ENCODE measurements around the gene PAM16.
A peak's percentile ranks its signal among the peaks of the same experiment; 100 is the strongest.

PAM16 gene

DNA sequence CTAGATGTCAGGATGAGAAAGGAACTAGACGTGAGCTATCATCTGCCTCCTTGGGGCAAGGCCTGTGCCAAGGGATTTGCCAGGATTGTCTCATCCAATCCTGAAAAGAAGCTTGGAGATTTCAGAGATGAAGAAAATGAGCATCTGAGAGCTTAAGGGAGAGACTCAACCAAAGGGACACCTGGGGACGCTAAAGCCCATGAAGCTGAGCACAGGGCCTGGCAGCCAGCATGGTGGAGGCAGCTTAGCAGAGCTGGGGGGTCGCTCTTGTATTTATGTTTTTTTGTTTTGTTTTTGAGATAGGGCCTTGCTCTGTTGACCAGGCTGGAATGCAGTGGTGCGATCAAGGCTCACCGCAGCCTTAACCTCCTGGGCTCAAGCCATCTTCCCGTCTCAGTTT lies 53.6 kb downstream of the PAM16 start:
- H3K4me3 ChIP-seq (ENCODE audit: low read depth, low read length), result no peak overlapping the region
- peaks cover 4% of the 10 kb centered on the region; the same call in 1 of the 2 replicates for H3K4me1 ChIP-seq (ENCODE audit: control insufficient read depth, insufficient read depth, low read length)
- no peaks in the 10 kb centered on the region for H3K36me3 ChIP-seq (ENCODE audit: control insufficient read depth in 2 of 2, insufficient read depth in 1 of 2, low read length in 2 of 2)
- CTCF ChIA-PET, result interaction anchor here (0.5 to 5.7 kb wide), 4 partner anchors 8 to 362 kb away, joined by 3 to 35 read pairs (median 3); no protein-coding TSS in a partner anchor
- no peaks in the 10 kb centered on the region for H3K9me3 ChIP-seq (ENCODE audit: control insufficient read depth, insufficient read depth, low read depth, low read length)
- no peak for TF ChIP-seq ZNF677 (tag by site-specific recombination; IDR thresholded peaks at IDR 0.05)
- no peak for TF ChIP-seq ZNF174 (tag by site-specific recombination; IDR thresholded peaks at IDR 0.05)
- no peak for TF ChIP-seq OVOL3 (tag by site-specific recombination; IDR thresholded peaks at IDR 0.05)
- no peak for TF ChIP-seq ZNF266 (tag by site-specific recombination; IDR thresholded peaks at IDR 0.05; ENCODE audit: low read depth)
- POLR2A ChIA-PET, result interaction anchor here (0.6 to 1.5 kb wide), 4 partner anchors 19 to 121 kb away, joined by 3 to 4 read pairs (median 3); partner anchors contain the start of genes GLIS2 and PAM16
- no peak overlapping the region for H3K27ac ChIP-seq (ENCODE audit: extremely low read depth, low read depth, low read length)

DNA sequence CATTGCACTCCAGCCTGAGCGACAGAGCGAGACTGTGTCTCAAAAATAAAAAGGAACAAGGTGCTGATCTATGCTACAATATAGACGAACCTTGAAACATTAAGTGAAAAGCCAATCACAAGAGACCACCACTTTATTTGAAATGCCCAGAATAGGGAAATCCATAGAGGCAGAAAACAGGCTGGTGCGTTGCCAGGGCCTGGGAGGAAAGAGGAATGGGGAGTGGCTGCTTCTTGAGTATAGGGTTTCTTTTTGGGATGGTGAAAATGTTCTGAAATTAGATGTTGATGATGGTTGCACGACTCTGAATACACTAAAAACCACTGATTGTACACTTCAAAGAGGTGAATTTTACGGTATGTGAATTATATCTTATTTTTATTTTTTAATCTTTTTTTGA lies 55.5 kb downstream of the PAM16 start:
- Histone ChIP-seq H3K27ac (ENCODE audit: extremely low read depth, low read depth, low read length) (no peak overlapping the region), H3K36me3 (ENCODE audit: control insufficient read depth in 2 of 2, insufficient read depth in 1 of 2, low read length in 2 of 2) (no peaks in the 10 kb centered on the region), H3K4me3 (ENCODE audit: low read depth, low read length) (no peak overlapping the region), H3K4me1 (ENCODE audit: control insufficient read depth, insufficient read depth, low read length) (peaks cover 4% of the 10 kb centered on the region; the same call in 1 of the 2 replicates), H3K9me3 (ENCODE audit: control insufficient read depth, insufficient read depth, low read depth, low read length) (no peaks in the 10 kb centered on the region)
- TF ChIP-seq, protein P1, sequence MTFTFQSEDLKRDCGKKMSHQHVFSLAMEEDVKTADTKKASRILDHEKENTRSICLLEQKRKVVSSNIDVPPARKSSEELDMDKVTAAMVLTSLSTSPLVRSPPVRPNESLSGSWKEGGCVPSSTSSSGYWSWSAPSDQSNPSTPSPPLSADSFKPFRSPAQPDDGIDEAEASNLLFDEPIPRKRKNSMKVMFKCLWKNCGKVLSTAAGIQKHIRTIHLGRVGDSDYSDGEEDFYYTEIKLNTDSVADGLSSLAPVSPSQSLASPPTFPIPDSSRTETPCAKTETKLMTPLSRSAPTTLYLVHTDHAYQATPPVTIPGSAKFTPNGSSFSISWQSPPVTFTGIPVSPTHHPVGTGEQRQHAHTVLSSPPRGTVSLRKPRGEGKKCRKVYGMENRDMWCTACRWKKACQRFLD (tag by site-specific recombination; IDR thresholded peaks at IDR 0.05), result no peak
- no peak for TF ChIP-seq HOXD13 (CRISPR knock-in tag; IDR thresholded peaks at IDR 0.05; ENCODE audit: borderline replicate concordance)
- TF ChIP-seq, protein P2, sequence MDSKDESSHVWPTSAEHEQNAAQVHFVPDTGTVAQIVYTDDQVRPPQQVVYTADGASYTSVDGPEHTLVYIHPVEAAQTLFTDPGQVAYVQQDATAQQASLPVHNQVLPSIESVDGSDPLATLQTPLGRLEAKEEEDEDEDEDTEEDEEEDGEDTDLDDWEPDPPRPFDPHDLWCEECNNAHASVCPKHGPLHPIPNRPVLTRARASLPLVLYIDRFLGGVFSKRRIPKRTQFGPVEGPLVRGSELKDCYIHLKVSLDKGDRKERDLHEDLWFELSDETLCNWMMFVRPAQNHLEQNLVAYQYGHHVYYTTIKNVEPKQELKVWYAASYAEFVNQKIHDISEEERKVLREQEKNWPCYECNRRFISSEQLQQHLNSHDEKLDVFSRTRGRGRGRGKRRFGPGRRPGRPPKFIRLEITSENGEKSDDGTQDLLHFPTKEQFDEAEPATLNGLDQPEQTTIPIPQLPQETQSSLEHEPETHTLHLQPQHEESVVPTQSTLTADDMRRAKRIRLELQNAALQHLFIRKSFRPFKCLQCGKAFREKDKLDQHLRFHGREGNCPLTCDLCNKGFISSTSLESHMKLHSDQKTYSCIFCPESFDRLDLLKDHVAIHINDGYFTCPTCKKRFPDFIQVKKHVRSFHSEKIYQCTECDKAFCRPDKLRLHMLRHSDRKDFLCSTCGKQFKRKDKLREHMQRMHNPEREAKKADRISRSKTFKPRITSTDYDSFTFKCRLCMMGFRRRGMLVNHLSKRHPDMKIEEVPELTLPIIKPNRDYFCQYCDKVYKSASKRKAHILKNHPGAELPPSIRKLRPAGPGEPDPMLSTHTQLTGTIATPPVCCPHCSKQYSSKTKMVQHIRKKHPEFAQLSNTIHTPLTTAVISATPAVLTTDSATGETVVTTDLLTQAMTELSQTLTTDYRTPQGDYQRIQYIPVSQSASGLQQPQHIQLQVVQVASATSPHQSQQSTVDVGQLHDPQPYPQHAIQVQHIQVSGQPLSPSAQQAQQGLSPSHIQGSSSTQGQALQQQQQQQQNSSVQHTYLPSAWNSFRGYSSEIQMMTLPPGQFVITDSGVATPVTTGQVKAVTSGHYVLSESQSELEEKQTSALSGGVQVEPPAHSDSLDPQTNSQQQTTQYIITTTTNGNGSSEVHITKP (tag by site-specific recombination; IDR thresholded peaks at IDR 0.05), result peak; percentile 71
- CTCF ChIA-PET, result interaction anchor here (0.6 to 3.2 kb wide), 3 partner anchors 15 to 107 kb away, joined by 3 to 19 read pairs (median 5); no protein-coding TSS in a partner anchor
- POLR2A ChIA-PET, result interaction anchor here (0.6 kb wide), 1 partner anchor 14 kb away, joined by 3 read pairs; no protein-coding TSS in a partner anchor

DNA sequence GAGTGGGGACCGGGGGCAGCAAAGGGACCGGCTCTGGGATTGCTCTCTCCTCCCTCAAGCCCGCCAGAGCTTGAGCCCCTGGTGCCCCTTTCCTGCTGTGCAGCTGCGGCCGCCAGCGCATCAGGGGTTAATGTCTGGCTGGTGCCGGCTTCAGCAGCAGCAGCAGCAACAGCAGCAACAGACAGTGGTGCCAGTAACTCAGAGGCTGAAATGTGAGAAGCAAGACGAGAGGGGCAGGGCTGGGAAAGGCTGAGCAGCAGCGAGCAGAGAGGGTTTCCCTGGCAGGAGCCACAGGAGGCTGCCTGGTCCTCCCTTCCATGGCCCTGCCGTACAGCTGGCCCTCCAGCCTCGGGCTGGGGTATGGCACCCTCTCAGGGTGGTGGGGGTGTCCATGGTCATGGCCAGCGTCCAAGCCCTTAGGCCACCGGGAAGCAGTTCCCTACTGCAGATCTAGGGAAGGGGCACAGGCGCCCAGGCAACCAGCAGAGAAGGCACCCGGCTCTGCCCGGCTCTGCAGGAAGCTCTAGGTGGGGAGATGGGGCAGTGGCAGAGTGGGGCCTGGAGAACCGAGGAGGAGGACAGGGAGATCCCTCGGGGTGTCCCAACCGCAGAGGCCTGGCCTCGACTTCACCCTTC lies 57.2 kb downstream of the PAM16 start:
- no peak overlapping the region for H3K4me3 ChIP-seq (ENCODE audit: low read depth, low read length)
- ChIA-PET POLR2A (interaction anchor here (1.0 to 1.4 kb wide), 2 partner anchors 21 to 22 kb away, joined by 3 read pairs; no protein-coding TSS in a partner anchor), CTCF (interaction anchor here (0.6 to 3.2 kb wide), 8 partner anchors 8 to 111 kb away, joined by 3 to 19 read pairs (median 6); no protein-coding TSS in a partner anchor)
- no peaks in the 10 kb centered on the region for H3K36me3 ChIP-seq (ENCODE audit: control insufficient read depth in 2 of 2, insufficient read depth in 1 of 2, low read length in 2 of 2)
- H3K27ac ChIP-seq (ENCODE audit: extremely low read depth, low read depth, low read length), result no peak overlapping the region
- peaks cover 4% of the 10 kb centered on the region; the same call in 1 of the 2 replicates for H3K4me1 ChIP-seq (ENCODE audit: control insufficient read depth, insufficient read depth, low read length)
- H3K9me3 ChIP-seq (ENCODE audit: control insufficient read depth, insufficient read depth, low read depth, low read length), result no peaks in the 10 kb centered on the region
- TF ChIP-seq, protein P3, sequence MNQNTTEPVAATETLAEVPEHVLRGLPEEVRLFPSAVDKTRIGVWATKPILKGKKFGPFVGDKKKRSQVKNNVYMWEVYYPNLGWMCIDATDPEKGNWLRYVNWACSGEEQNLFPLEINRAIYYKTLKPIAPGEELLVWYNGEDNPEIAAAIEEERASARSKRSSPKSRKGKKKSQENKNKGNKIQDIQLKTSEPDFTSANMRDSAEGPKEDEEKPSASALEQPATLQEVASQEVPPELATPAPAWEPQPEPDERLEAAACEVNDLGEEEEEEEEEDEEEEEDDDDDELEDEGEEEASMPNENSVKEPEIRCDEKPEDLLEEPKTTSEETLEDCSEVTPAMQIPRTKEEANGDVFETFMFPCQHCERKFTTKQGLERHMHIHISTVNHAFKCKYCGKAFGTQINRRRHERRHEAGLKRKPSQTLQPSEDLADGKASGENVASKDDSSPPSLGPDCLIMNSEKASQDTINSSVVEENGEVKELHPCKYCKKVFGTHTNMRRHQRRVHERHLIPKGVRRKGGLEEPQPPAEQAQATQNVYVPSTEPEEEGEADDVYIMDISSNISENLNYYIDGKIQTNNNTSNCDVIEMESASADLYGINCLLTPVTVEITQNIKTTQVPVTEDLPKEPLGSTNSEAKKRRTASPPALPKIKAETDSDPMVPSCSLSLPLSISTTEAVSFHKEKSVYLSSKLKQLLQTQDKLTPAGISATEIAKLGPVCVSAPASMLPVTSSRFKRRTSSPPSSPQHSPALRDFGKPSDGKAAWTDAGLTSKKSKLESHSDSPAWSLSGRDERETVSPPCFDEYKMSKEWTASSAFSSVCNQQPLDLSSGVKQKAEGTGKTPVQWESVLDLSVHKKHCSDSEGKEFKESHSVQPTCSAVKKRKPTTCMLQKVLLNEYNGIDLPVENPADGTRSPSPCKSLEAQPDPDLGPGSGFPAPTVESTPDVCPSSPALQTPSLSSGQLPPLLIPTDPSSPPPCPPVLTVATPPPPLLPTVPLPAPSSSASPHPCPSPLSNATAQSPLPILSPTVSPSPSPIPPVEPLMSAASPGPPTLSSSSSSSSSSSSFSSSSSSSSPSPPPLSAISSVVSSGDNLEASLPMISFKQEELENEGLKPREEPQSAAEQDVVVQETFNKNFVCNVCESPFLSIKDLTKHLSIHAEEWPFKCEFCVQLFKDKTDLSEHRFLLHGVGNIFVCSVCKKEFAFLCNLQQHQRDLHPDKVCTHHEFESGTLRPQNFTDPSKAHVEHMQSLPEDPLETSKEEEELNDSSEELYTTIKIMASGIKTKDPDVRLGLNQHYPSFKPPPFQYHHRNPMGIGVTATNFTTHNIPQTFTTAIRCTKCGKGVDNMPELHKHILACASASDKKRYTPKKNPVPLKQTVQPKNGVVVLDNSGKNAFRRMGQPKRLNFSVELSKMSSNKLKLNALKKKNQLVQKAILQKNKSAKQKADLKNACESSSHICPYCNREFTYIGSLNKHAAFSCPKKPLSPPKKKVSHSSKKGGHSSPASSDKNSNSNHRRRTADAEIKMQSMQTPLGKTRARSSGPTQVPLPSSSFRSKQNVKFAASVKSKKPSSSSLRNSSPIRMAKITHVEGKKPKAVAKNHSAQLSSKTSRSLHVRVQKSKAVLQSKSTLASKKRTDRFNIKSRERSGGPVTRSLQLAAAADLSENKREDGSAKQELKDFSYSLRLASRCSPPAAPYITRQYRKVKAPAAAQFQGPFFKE (tag by site-specific recombination; IDR thresholded peaks at IDR 0.05; ENCODE audit: borderline replicate concordance), result no peak
- TF ChIP-seq, protein P4, sequence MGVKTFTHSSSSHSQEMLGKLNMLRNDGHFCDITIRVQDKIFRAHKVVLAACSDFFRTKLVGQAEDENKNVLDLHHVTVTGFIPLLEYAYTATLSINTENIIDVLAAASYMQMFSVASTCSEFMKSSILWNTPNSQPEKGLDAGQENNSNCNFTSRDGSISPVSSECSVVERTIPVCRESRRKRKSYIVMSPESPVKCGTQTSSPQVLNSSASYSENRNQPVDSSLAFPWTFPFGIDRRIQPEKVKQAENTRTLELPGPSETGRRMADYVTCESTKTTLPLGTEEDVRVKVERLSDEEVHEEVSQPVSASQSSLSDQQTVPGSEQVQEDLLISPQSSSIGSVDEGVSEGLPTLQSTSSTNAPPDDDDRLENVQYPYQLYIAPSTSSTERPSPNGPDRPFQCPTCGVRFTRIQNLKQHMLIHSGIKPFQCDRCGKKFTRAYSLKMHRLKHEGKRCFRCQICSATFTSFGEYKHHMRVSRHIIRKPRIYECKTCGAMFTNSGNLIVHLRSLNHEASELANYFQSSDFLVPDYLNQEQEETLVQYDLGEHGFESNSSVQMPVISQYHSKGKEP (tag by site-specific recombination; IDR thresholded peaks at IDR 0.05), result peak; percentile 94
- no peak for TF ChIP-seq ZNF747 (tag by site-specific recombination; IDR thresholded peaks at IDR 0.05)
- no peak for TF ChIP-seq ZNF146 (tag by site-specific recombination; IDR thresholded peaks at IDR 0.05)
- TF ChIP-seq OVOL3 (tag by site-specific recombination; IDR thresholded peaks at IDR 0.05), result no peak
- TF ChIP-seq ZNF2 (tag by site-specific recombination; IDR thresholded peaks at IDR 0.05), result peak; percentile 37
- no peak for TF ChIP-seq ZNF837 (tag by site-specific recombination; IDR thresholded peaks at IDR 0.05)
- TF ChIP-seq, protein P5, sequence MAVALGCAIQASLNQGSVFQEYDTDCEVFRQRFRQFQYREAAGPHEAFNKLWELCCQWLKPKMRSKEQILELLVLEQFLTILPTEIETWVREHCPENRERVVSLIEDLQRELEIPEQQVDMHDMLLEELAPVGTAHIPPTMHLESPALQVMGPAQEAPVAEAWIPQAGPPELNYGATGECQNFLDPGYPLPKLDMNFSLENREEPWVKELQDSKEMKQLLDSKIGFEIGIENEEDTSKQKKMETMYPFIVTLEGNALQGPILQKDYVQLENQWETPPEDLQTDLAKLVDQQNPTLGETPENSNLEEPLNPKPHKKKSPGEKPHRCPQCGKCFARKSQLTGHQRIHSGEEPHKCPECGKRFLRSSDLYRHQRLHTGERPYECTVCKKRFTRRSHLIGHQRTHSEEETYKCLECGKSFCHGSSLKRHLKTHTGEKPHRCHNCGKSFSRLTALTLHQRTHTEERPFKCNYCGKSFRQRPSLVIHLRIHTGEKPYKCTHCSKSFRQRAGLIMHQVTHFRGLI (tag by site-specific recombination; IDR thresholded peaks at IDR 0.05), result no peak
